Fibroblast of lung (primary cell): Measurements from ENCODE around the gene TUBGCP6. TPM values are rescaled to one million over a fixed set of nuclear protein-coding genes. Genes with fewer than 3 reads are reported as not detected.

Experiments
- DNase-seq, 2 donors: peaks; one replicate each; pipeline versions ENCODE4 v3.0.0 to v3.0.0-alpha.2; 2010; ENCODE audit warnings: low read depth in 2 of 2
- H2AFZ ChIP-seq: 2 replicates; pipeline ENCODE4 v1.5.1; 2012; ENCODE audit warnings: low read length, control low read depth, inconsistent platforms
- H3K27ac ChIP-seq: 2 replicates; pipeline ENCODE4 v1.5.1; 2011; ENCODE audit warnings: low read length, control low read depth; ENCODE audit not compliant: insufficient read depth
- H3K27me3 ChIP-seq: 2 replicates; pipeline ENCODE4 v1.5.1; 2011; ENCODE audit warnings: mild to moderate bottlenecking, low read length; ENCODE audit not compliant: control insufficient read depth, insufficient read depth
- H3K36me3 ChIP-seq: 2 replicates; pipeline ENCODE4 v1.5.1; 2011; ENCODE audit warnings: low read length; ENCODE audit not compliant: control insufficient read depth, insufficient read depth
- H3K4me1 ChIP-seq: 2 replicates; pipeline ENCODE4 v1.5.1; 2011; ENCODE audit warnings: low read length; ENCODE audit not compliant: control insufficient read depth, insufficient read depth; ENCODE audit errors: extremely low read depth
- H3K4me2 ChIP-seq: 2 replicates; pipeline ENCODE4 v1.5.1; 2011; ENCODE audit warnings: low read length, control low read depth; ENCODE audit not compliant: insufficient read depth; ENCODE audit errors: extremely low read depth
- H3K4me3 ChIP-seq, 4 experiments: fragments of 200-600 bp in 1 of 4; sonication (generic) in 1 of 4; replicated peaks in 1 of 4; 2 replicates each; pipeline ENCODE4 v1.5.1; 2011 to 2016; ENCODE audit warnings: low read length in 4 of 4, low read depth in 3 of 4, mild to moderate bottlenecking in 3 of 4, control low read depth in 2 of 4, inconsistent platforms in 1 of 4, mixed read lengths in 1 of 4; ENCODE audit not compliant: insufficient read depth in 1 of 4; ENCODE audit errors: control extremely low read depth in 1 of 4
- H3K79me2 ChIP-seq: 2 replicates; pipeline ENCODE4 v1.5.1; 2012; ENCODE audit warnings: mild to moderate bottlenecking, low read length, inconsistent platforms; ENCODE audit not compliant: control insufficient read depth, insufficient read depth
- H3K9ac ChIP-seq: 2 replicates; pipeline ENCODE4 v1.5.1; 2011; ENCODE audit warnings: mild to moderate bottlenecking, low read length, control low read depth; ENCODE audit not compliant: insufficient read depth
- H3K9me3 ChIP-seq: 2 replicates; pipeline ENCODE4 v1.5.1; 2012; ENCODE audit warnings: low read depth, low read length; ENCODE audit not compliant: control insufficient read depth, insufficient read depth
- H4K20me1 ChIP-seq: 2 replicates; pipeline ENCODE4 v1.5.1; 2011; ENCODE audit warnings: low read length; ENCODE audit not compliant: control insufficient read depth, insufficient read depth; ENCODE audit errors: extremely low read depth
- CTCF ChIP-seq, 2 donors: IDR thresholded peaks in 1 of 2; conservative IDR thresholded peaks in 1 of 2; 1 replicate in 1 of 2; 2 replicates in 1 of 2; pipeline ENCODE4 v1.5.1; 2011 to 2012; ENCODE audit warnings: low read length in 2 of 2, control low read depth in 1 of 2, inconsistent platforms in 1 of 2, low read depth in 1 of 2, mild to moderate bottlenecking in 1 of 2
- EZH2 ChIP-seq: IDR thresholded peaks from 2 replicates; pipeline ENCODE4 v1.5.1; 2012; ENCODE audit warnings: low read length, control low read depth, mild to moderate bottlenecking; ENCODE audit errors: missing control alignments
- polyA plus RNA-seq, 2 donors: library from polyadenylated mRNA; depleted of rRNA in 1 of 2; stranded (reverse) in 1 of 2; unstranded in 1 of 2; fragments of >200 nt; gene quantifications; 2 replicates each; pipeline ENCODE4 v1.2.1, GENCODE V29; 2011 to 2012; ENCODE audit warnings: missing spikeins in 1 of 2
- total RNA-seq: library from RNA; depleted of rRNA; stranded (reverse); fragments of >200 nt; gene quantifications from 2 replicates; pipeline ENCODE4 v1.2.1, GENCODE V29; 2014

The TUBGCP6 gene
- total and polyA plus RNA-seq, 2 donors (not counting 1 experiment from before 2014, with no cell fraction given), result 6.7 to 23.8 TPM

DNA sequence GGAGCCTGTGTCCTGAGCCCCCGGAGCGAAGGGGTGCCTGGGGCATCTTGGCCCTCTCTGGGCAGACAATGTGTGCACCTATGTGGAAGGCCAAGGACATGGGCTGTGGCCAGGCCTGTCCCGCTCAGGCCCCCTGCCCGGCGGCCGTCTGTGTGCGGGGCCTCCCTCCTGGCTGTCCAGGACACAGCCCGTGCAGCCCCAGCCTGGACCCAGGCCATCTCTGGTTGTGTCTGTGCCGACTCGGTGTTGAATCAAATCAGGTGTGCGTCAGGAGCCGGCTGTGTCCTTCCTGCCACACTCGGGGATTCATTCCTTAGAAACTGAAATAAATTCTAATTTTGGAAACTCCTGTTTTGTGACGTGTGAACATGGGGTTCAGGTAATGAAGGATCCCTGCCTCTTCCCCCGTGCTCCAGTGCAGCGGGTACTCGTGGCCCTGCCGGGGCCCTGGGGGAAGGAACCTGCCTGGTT, 45.5 kb downstream of the TUBGCP6 start:
- Histone ChIP-seq H2AFZ (no peak overlapping the region), H3K4me2 (peak overlapping the region; percentile 82), H4K20me1 (no peaks in the 10 kb centered on the region), H3K79me2 (peaks cover 16% of the 10 kb centered on the region), H3K9ac (no peak overlapping the region), H3K9me3 (no peaks in the 10 kb centered on the region), H3K27ac (no peak overlapping the region), H3K27me3 (no peaks in the 10 kb centered on the region), H3K36me3 (peaks cover 23% of the 10 kb centered on the region), H3K4me1 (peaks cover 2% of the 10 kb centered on the region), H3K4me3 (no peak overlapping the region)
- no peak for DNase-seq
- no peak for TF ChIP-seq CTCF (conservative IDR thresholded peaks at IDR 0.05 in 1 of 2, IDR thresholded peaks at IDR 0.05 in 1 of 2; ENCODE audit: low read depth in 1 of 2, low read length in 2 of 2)
- TF ChIP-seq EZH2, result no peak

- no peak for DNase-seq
- peaks cover 16% of the 10 kb centered on the region for H3K79me2 ChIP-seq
- no peak overlapping the region for H2AFZ ChIP-seq
- no peaks in the 10 kb centered on the region for H3K27me3 ChIP-seq
- H3K36me3 ChIP-seq, result peaks cover 27% of the 10 kb centered on the region
- peaks cover 2% of the 10 kb centered on the region for H3K4me1 ChIP-seq
- no peaks in the 10 kb centered on the region for H4K20me1 ChIP-seq
- TF ChIP-seq CTCF (conservative IDR thresholded peaks at IDR 0.05 in 1 of 2, IDR thresholded peaks at IDR 0.05 in 1 of 2; ENCODE audit: low read depth in 1 of 2, low read length in 2 of 2) (no peak), EZH2 (no peak)
- no peak overlapping the region for H3K9ac ChIP-seq
- no peak overlapping the region for H3K27ac ChIP-seq
- no peaks in the 10 kb centered on the region for H3K9me3 ChIP-seq
- no peak overlapping the region for H3K4me3 ChIP-seq
- no peak overlapping the region for H3K4me2 ChIP-seq
Measured at GRCh38 chr22:50198624-50199017, 46.2 kb downstream of the TUBGCP6 start.

- Histone ChIP-seq H3K9ac (no peak overlapping the region), H3K4me1 (peaks cover 2% of the 10 kb centered on the region), H3K4me2 (no peak overlapping the region), H2AFZ (no peak overlapping the region), H4K20me1 (no peaks in the 10 kb centered on the region), H3K4me3 (no peak overlapping the region), H3K27me3 (no peaks in the 10 kb centered on the region), H3K9me3 (no peaks in the 10 kb centered on the region), H3K36me3 (peaks cover 27% of the 10 kb centered on the region), H3K27ac (no peak overlapping the region), H3K79me2 (peaks cover 15% of the 10 kb centered on the region)
- no peak for DNase-seq
- TF ChIP-seq CTCF (conservative IDR thresholded peaks at IDR 0.05 in 1 of 2, IDR thresholded peaks at IDR 0.05 in 1 of 2; ENCODE audit: low read depth in 1 of 2, low read length in 2 of 2) (no peak), EZH2 (no peak)
Measured at GRCh38 chr22:50197856-50198623, 46.8 kb downstream of the TUBGCP6 start.
